Activated naive CD4-positive, alpha-beta T cell treated with anti-CD3 and anti-CD28 coated beads, Interleukin-2, amount 10 ng/mL, durations not matched to agents 7 days and 5 days (primary cell): ENCODE measurements around the gene DDI2.

ENCODE experiments used
- CTCF ChIA-PET: fragments of 350-600 bp; sonication (Branson Sonifier 250); formaldehyde crosslinking; loops from one replicate; lab custom pipeline; 2021; ENCODE audit warnings: antibody characterized with exemption; lab: Charles Lee
- DNase-seq: peaks from one replicate; pipeline ENCODE4 v3.0.0-alpha.2; 2020
- H3K27ac Mint-ChIP-seq: one replicate; pipeline ENCODE4 v1.8.0; 2021; ENCODE audit warnings: mild to moderate bottlenecking, moderate library complexity, mixed read lengths
- H3K27me3 Mint-ChIP-seq: one replicate; pipeline ENCODE4 v1.8.0; 2021; ENCODE audit warnings: mild to moderate bottlenecking, mixed read lengths
- H3K36me3 Mint-ChIP-seq: one replicate; pipeline ENCODE4 v1.8.0; 2021; ENCODE audit warnings: mixed read lengths
- H3K4me1 Mint-ChIP-seq: one replicate; pipeline ENCODE4 v1.8.0; 2021; ENCODE audit warnings: mixed read lengths
- H3K4me3 Mint-ChIP-seq: one replicate; pipeline ENCODE4 v1.8.0; 2021; ENCODE audit warnings: mild to moderate bottlenecking, moderate library complexity, mixed read lengths
- H3K9me3 Mint-ChIP-seq: one replicate; pipeline ENCODE4 v1.8.0; 2021; ENCODE audit warnings: mixed read lengths

The DDI2 gene

DNA sequence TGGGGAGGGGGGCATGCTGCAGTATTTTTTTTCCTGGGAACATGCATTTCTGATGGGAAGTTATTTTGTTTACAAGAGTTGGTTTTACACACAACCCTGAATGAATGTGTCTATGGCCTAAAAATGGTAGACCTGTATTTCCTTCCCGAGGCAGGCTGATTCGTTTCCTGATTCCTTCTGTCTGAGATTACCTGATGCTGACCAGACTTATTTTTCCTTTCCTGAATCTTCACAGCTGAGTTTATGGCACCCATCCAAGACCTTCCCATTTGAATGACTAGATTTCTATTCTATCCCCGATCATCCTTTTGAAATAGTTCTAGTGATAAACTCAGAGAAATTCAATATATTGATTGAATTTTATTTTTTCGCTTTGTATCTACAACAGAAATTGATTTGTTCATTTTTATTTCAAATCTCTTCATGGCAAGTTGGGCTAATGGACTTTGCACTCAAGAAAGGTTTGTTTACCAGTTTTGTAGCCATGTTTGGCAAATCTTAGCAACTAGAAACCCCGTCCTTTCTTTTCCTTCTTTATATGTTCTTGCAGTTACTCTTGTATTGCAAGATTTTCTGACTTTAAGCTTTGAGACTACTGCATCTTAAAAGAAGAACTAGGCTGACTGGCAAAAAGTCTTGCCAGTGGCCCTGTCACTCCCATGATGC, 51.0 kb downstream of the DDI2 start:
- DNase-seq, result no peak
- no peak overlapping the region for H3K4me3 Mint-ChIP-seq
- CTCF ChIA-PET, result no interaction called here
- H3K4me1 Mint-ChIP-seq, result no peaks in the 10 kb centered on the region
- H3K27me3 Mint-ChIP-seq, result no peaks in the 10 kb centered on the region
- peaks cover 4% of the 10 kb centered on the region for H3K36me3 Mint-ChIP-seq
- H3K27ac Mint-ChIP-seq, result no peak overlapping the region
- no peaks in the 10 kb centered on the region for H3K9me3 Mint-ChIP-seq

- H3K27me3 Mint-ChIP-seq, result no peaks in the 10 kb centered on the region
- no peaks in the 10 kb centered on the region for H3K9me3 Mint-ChIP-seq
- no peaks in the 10 kb centered on the region for H3K4me1 Mint-ChIP-seq
- no peak overlapping the region for H3K4me3 Mint-ChIP-seq
- H3K36me3 Mint-ChIP-seq, result peaks cover 4% of the 10 kb centered on the region
- DNase-seq, result no peak
- H3K27ac Mint-ChIP-seq, result no peak overlapping the region
- CTCF ChIA-PET, result interaction anchor here (1.0 kb wide), 1 partner anchor 12 kb away, joined by 3 read pairs; no protein-coding TSS in a partner anchor
Observed at GRCh38 chr1:15669074-15669473, 51.8 kb downstream of the DDI2 start.

- H3K9me3 Mint-ChIP-seq, result no peaks in the 10 kb centered on the region
- no peak for DNase-seq
- H3K27me3 Mint-ChIP-seq, result no peaks in the 10 kb centered on the region
- no peak overlapping the region for H3K4me3 Mint-ChIP-seq
- H3K36me3 Mint-ChIP-seq, result peaks cover 4% of the 10 kb centered on the region
- H3K27ac Mint-ChIP-seq, result no peak overlapping the region
- no peaks in the 10 kb centered on the region for H3K4me1 Mint-ChIP-seq
- CTCF ChIA-PET, result interaction anchor here (1.0 kb wide), 1 partner anchor 13 kb away, joined by 3 read pairs; no protein-coding TSS in a partner anchor
Observed at GRCh38 chr1:15669864-15670263, 52.6 kb downstream of the DDI2 start.

- H3K36me3 Mint-ChIP-seq, result peaks cover 1% of the 10 kb centered on the region
- no peak overlapping the region for H3K27ac Mint-ChIP-seq
- no peaks in the 10 kb centered on the region for H3K9me3 Mint-ChIP-seq
- H3K4me3 Mint-ChIP-seq, result no peak overlapping the region
- CTCF ChIA-PET, result no interaction called here
- no peaks in the 10 kb centered on the region for H3K27me3 Mint-ChIP-seq
- DNase-seq, result no peak
- no peaks in the 10 kb centered on the region for H3K4me1 Mint-ChIP-seq
Observed at GRCh38 chr1:15671430-15671829, 54.2 kb downstream of the DDI2 start.

- H3K4me1 Mint-ChIP-seq, result peaks cover 4% of the 10 kb centered on the region
- H3K36me3 Mint-ChIP-seq, result no peaks in the 10 kb centered on the region
- H3K27ac Mint-ChIP-seq, result no peak overlapping the region
- CTCF ChIA-PET, result no interaction called here
- no peak for DNase-seq
- no peaks in the 10 kb centered on the region for H3K27me3 Mint-ChIP-seq
- H3K4me3 Mint-ChIP-seq, result no peak overlapping the region
- H3K9me3 Mint-ChIP-seq, result no peaks in the 10 kb centered on the region
Observed at GRCh38 chr1:15674386-15675159, 57.3 kb downstream of the DDI2 start.

DNA sequence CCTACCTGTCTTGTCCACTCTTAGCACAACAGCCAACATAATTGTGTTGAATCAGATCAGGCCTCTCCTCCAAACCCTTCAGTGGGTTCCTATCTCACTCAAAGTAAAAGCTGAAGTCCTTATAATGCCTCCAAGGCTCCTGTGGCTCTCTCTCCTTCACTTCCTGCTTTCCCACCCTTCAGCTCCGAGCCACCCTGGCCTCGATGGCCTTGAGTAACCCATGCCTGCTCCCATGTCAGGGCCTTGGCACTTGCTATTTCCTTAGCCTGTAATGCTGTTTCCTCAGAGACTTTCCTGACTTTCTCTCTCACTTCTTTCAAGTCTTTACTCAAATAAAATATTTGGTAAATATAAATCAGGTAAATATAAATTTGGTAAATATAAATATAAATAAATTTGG, 58.8 kb downstream of the DDI2 start:
- H3K27me3 Mint-ChIP-seq, result peaks cover 6% of the 10 kb centered on the region
- no peaks in the 10 kb centered on the region for H3K36me3 Mint-ChIP-seq
- CTCF ChIA-PET, result no interaction called here
- peaks cover 7% of the 10 kb centered on the region for H3K4me1 Mint-ChIP-seq
- H3K4me3 Mint-ChIP-seq, result no peak overlapping the region
- no peak overlapping the region for H3K27ac Mint-ChIP-seq
- no peaks in the 10 kb centered on the region for H3K9me3 Mint-ChIP-seq
- DNase-seq, result no peak

DNA sequence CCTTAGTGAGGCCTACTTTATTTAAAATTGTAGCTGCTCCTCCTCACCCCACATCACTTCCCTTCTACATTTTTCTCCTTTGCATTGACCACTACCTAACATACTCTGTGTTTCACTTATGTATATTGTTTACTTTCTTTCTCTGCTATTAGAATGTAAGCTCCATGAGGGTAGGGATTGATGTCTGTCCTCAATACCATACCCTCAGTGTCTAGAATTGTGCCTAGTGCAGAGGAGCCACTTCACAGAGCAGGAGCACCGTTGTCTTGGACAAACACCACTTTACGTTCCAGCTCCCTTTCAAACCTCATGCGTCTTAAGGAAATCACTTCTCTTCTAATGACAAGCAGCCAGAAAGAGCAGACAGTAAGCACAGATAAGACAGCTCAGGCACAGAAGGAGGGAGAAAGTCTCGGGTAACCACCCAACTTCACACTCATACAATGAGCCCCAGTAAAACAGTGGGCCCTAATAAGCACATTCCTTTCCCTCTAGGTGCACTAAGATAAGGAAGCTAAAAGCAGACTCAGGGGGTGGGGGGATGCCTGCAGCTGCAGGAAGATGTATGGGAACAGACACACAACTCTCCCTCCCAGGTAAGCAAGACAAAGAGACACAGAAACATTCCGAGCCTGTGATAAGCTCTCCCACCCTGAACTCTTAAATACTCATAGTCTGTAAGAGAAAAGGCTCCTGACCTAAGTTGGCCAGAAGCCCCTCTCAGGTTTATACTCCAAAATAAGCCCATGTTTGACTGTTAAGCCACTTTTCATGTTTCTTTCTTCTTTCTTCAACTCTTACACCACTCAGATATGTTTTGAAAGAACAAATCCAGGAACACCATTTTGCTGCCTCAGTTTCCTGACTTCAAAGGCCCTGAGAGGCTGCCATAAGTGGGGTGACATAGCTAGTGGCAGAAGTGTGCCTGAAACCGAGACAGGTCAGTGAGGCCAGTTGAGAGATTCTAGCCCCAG, 59.7 kb downstream of the DDI2 start:
- peaks cover 7% of the 10 kb centered on the region for H3K4me1 Mint-ChIP-seq
- no peak overlapping the region for H3K27ac Mint-ChIP-seq
- no peak overlapping the region for H3K4me3 Mint-ChIP-seq
- H3K9me3 Mint-ChIP-seq, result no peaks in the 10 kb centered on the region
- peaks cover 10% of the 10 kb centered on the region for H3K27me3 Mint-ChIP-seq
- CTCF ChIA-PET, result no interaction called here
- no peak for DNase-seq
- H3K36me3 Mint-ChIP-seq, result no peaks in the 10 kb centered on the region

DNA sequence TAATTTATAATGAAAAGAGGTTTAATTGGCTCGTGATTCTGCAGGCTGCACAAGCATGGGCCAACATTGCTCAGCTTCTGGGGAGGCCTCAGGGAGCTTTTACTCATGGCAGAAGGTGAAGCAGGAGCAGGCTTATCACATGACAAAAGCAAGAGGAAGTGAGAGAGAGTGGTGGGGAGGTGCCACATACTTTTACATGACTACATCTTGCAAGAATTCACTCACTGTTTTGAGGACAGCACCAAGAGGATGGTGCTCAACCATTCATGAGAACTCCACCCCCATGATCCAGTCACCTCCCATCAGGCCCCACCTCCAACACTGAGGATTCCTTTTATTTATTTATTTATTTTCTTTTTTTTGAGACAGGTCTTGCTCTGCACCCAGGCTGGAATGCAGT, 61.3 kb downstream of the DDI2 start:
- H3K27me3 Mint-ChIP-seq, result peaks cover 10% of the 10 kb centered on the region
- no peaks in the 10 kb centered on the region for H3K9me3 Mint-ChIP-seq
- DNase-seq, result no peak
- H3K27ac Mint-ChIP-seq, result no peak overlapping the region
- H3K4me3 Mint-ChIP-seq, result no peak overlapping the region
- CTCF ChIA-PET, result interaction anchor here (1.1 kb wide), 1 partner anchor 14 kb away, joined by 3 read pairs; no protein-coding TSS in a partner anchor
- H3K36me3 Mint-ChIP-seq, result no peaks in the 10 kb centered on the region
- H3K4me1 Mint-ChIP-seq, result peaks cover 12% of the 10 kb centered on the region

DNA sequence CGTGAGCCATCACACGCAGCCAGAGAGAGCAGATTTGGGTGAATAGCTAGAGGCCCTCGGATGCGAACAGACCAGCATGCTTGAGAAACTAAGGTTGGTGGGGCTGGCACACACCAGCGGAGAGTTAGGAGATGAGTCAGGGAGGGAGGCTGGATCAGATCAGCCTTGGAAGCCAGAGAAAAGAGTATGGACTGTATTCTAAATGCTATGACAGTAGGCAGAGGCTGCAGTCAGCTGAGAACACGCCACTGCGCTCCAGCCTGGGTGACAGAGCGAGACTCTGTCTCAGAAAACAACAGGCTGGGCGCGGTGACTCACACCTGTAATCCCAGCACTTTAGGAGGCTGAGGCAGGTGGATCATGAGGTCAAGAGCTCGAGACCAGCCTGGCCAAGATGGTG, 62.9 kb downstream of the DDI2 start:
- DNase-seq, result no peak
- Mint-ChIP-seq H3K27me3 (peaks cover 10% of the 10 kb centered on the region), H3K36me3 (peaks cover 2% of the 10 kb centered on the region), H3K27ac (no peak overlapping the region), H3K4me1 (peaks cover 14% of the 10 kb centered on the region), H3K4me3 (no peak overlapping the region), H3K9me3 (no peaks in the 10 kb centered on the region)
- CTCF ChIA-PET, result no interaction called here

- DNase-seq, result no peak
- H3K27me3 Mint-ChIP-seq, result peaks cover 10% of the 10 kb centered on the region
- peaks cover 2% of the 10 kb centered on the region for H3K36me3 Mint-ChIP-seq
- H3K27ac Mint-ChIP-seq, result no peak overlapping the region
- CTCF ChIA-PET, result interaction anchor here (2.0 kb wide), 1 partner anchor 59 kb away, joined by 6 read pairs; no protein-coding TSS in a partner anchor
- no peaks in the 10 kb centered on the region for H3K9me3 Mint-ChIP-seq
- H3K4me1 Mint-ChIP-seq, result peaks cover 19% of the 10 kb centered on the region
- no peak overlapping the region for H3K4me3 Mint-ChIP-seq
Observed at GRCh38 chr1:15680561-15681348, 63.5 kb downstream of the DDI2 start.

DNA sequence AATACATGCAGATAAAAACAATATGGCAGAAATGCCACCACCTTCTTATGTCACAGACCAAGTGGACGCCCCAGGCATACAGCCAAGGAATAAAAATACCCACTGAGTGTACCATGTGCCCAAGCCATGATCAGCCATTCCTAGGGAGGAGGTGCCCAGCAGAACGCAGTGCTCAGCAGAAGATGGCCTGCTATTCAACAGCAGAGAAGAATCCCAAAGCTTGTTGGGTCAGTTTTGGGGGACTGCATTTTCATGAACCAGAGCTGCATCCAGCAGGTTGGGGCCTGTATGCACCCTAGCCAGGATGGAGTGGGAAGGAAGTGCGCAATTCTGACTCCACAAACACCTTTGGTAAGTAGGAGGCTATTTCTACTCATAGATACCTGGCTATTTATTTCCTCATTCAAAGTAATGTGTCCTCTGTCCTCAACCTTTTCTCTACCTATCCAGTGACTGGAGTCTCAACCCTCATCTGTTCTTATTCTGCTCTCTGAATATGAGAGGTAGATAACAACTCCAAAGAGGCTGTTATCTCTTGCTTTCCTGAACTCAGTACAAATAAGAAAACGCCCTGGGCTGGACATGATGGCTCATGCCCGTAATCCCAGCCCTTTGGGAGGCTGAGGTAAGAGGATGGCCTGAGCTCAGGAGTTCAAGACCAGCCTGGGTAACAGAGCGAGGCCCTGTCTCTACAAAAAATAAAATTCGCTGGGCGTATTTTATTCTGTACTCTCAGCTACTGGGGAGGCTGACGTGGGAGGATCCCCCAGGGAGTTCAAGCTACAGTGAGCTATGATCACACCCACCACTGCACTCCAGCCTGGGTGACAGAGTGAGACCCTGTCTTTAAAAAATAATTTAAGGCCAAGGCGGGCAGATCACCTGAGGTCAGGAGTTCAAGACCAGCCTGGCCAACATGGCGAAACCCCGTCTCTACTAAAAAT, 64.4 kb downstream of the DDI2 start:
- Mint-ChIP-seq H3K9me3 (no peaks in the 10 kb centered on the region), H3K4me3 (peak overlapping the region; percentile 74), H3K27ac (peak overlapping the region; percentile 49), H3K4me1 (peaks cover 26% of the 10 kb centered on the region), H3K27me3 (peaks cover 10% of the 10 kb centered on the region), H3K36me3 (peaks cover 6% of the 10 kb centered on the region)
- CTCF ChIA-PET, result interaction anchor here (2.0 kb wide), 1 partner anchor 58 kb away, joined by 6 read pairs; no protein-coding TSS in a partner anchor
- DNase-seq, result no peak

GRCh38 chr1:15682936-15683341, 65.7 kb downstream of the DDI2 start:
- Mint-ChIP-seq H3K36me3 (peaks cover 13% of the 10 kb centered on the region), H3K27me3 (peaks cover 10% of the 10 kb centered on the region), H3K27ac (peak overlapping the region; percentile 81), H3K4me3 (peak overlapping the region; percentile 74), H3K9me3 (no peaks in the 10 kb centered on the region), H3K4me1 (peaks cover 33% of the 10 kb centered on the region)
- no peak for DNase-seq
- CTCF ChIA-PET, result no interaction called here
